Central memory CD8-positive, alpha-beta T cell (primary cell): ENCODE data around the gene BORCS6.
A peak's percentile ranks its signal among the peaks of the same experiment; 100 is the strongest.
"Not testable (repeated sequence)": the region's sequence is repeated elsewhere in the genome, so short reads cannot be mapped to it uniquely, and the experiment has no call there.

Experiments
- ATAC-seq: fragments of 150-1000 bp; cut with Tn5 transposase; replicated peaks from 2 replicates; pipeline ENCODE4 v1.10.0; 2022; ENCODE audit warnings: mild to moderate bottlenecking, moderate FRiP score, moderate number of reproducible peaks; ENCODE audit not compliant: poor library complexity, severe bottlenecking; ENCODE audit errors: extremely low read depth
- DNase-seq, 2 donors: peaks; one replicate each; pipeline ENCODE4 v3.0.0; 2021; ENCODE audit warnings: low spot score in 2 of 2
- H3K27ac Mint-ChIP-seq: one replicate; pipeline ENCODE4 v1.8.0; 2022; ENCODE audit warnings: low read depth, mild to moderate bottlenecking, moderate library complexity, mixed read lengths
- H3K27me3 Mint-ChIP-seq: one replicate; pipeline ENCODE4 v1.8.0; 2022; ENCODE audit warnings: mixed read lengths
- H3K36me3 Mint-ChIP-seq: one replicate; pipeline ENCODE4 v1.8.0; 2022; ENCODE audit warnings: mild to moderate bottlenecking, moderate library complexity, mixed read lengths; ENCODE audit not compliant: insufficient read depth
- H3K4me1 Mint-ChIP-seq: one replicate; pipeline ENCODE4 v1.8.0; 2022; ENCODE audit warnings: mixed read lengths
- H3K4me3 Mint-ChIP-seq: one replicate; pipeline ENCODE4 v1.8.0; 2022; ENCODE audit warnings: mild to moderate bottlenecking, moderate library complexity, mixed read lengths
- H3K9me3 Mint-ChIP-seq: one replicate; pipeline ENCODE4 v1.8.0; 2022; ENCODE audit warnings: mixed read lengths

Gene BORCS6

GRCh38 chr17:8223356-8224126, 33.6 kb upstream of the BORCS6 start:
- Mint-ChIP-seq H3K27ac (peak overlapping the region; percentile 100), H3K36me3 (peaks cover 73% of the 10 kb centered on the region), H3K27me3 (peaks cover 32% of the 10 kb centered on the region), H3K4me3 (peak overlapping the region; percentile 97), H3K9me3 (peaks cover 6% of the 10 kb centered on the region), H3K4me1 (peaks cover 82% of the 10 kb centered on the region)
- ATAC-seq, result no peak
- no peak for DNase-seq

GRCh38 chr17:8222630-8223355, 32.8 kb upstream of the BORCS6 start:
- Mint-ChIP-seq H3K4me1 (peaks cover 79% of the 10 kb centered on the region), H3K4me3 (peak overlapping the region; percentile 97), H3K36me3 (peaks cover 68% of the 10 kb centered on the region), H3K27ac (peak overlapping the region; percentile 100), H3K9me3 (peaks cover 6% of the 10 kb centered on the region), H3K27me3 (peaks cover 32% of the 10 kb centered on the region)
- peak; percentile 88 to 96 for DNase-seq
- peak; percentile 38 for ATAC-seq

- Mint-ChIP-seq H3K27ac (peak overlapping the region; percentile 100), H3K36me3 (peaks cover 63% of the 10 kb centered on the region), H3K9me3 (peaks cover 6% of the 10 kb centered on the region), H3K4me3 (peak overlapping the region; percentile 97), H3K4me1 (peaks cover 74% of the 10 kb centered on the region), H3K27me3 (peaks cover 32% of the 10 kb centered on the region)
- ATAC-seq (peak; percentile 31), DNase-seq (no peak)
Measured at GRCh38 chr17:8222380-8222629, 32.3 kb upstream of the BORCS6 start.

GRCh38 chr17:8221663-8222379, 31.8 kb upstream of the BORCS6 start:
- Mint-ChIP-seq H3K4me1 (peaks cover 70% of the 10 kb centered on the region), H3K36me3 (peaks cover 58% of the 10 kb centered on the region), H3K4me3 (peak overlapping the region; percentile 97), H3K27ac (peak overlapping the region; percentile 100), H3K27me3 (peaks cover 30% of the 10 kb centered on the region), H3K9me3 (peaks cover under 1% of the 10 kb centered on the region)
- peak; percentile 95 to 97 for DNase-seq
- ATAC-seq, result peak; percentile 66

GRCh38 chr17:8220783-8221662, 31.0 kb upstream of the BORCS6 start:
- peaks cover 50% of the 10 kb centered on the region for H3K36me3 Mint-ChIP-seq
- peak overlapping the region; percentile 97 for H3K4me3 Mint-ChIP-seq
- DNase-seq, result peak; percentile 87 to 95
- ATAC-seq, result peak; percentile 28
- H3K27me3 Mint-ChIP-seq, result peaks cover 22% of the 10 kb centered on the region
- peak overlapping the region; percentile 100 for H3K27ac Mint-ChIP-seq
- no peaks in the 10 kb centered on the region for H3K9me3 Mint-ChIP-seq
- peaks cover 62% of the 10 kb centered on the region for H3K4me1 Mint-ChIP-seq

GRCh38 chr17:8214000-8214399, 24.0 kb upstream of the BORCS6 start:
- H3K4me3 Mint-ChIP-seq, ATAC-seq, H3K9me3 Mint-ChIP-seq, DNase-seq, H3K36me3 Mint-ChIP-seq, H3K27ac Mint-ChIP-seq, H3K27me3 Mint-ChIP-seq: not testable (repeated sequence)
- peaks cover 24% of the 10 kb centered on the region for H3K4me1 Mint-ChIP-seq

GRCh38 chr17:8212312-8213180, 22.6 kb upstream of the BORCS6 start:
- peaks cover 19% of the 10 kb centered on the region for H3K4me1 Mint-ChIP-seq
- no peak overlapping the region for H3K27ac Mint-ChIP-seq
- no peaks in the 10 kb centered on the region for H3K27me3 Mint-ChIP-seq
- peaks cover 9% of the 10 kb centered on the region for H3K36me3 Mint-ChIP-seq
- H3K4me3 Mint-ChIP-seq, result no peak overlapping the region
- no peak for ATAC-seq
- no peaks in the 10 kb centered on the region for H3K9me3 Mint-ChIP-seq
- no peak for DNase-seq

- peaks cover 9% of the 10 kb centered on the region for H3K36me3 Mint-ChIP-seq
- no peaks in the 10 kb centered on the region for H3K9me3 Mint-ChIP-seq
- no peaks in the 10 kb centered on the region for H3K27me3 Mint-ChIP-seq
- DNase-seq (no peak), ATAC-seq (peak; percentile 31)
- H3K4me3 Mint-ChIP-seq, result peak overlapping the region; percentile 92
- peaks cover 19% of the 10 kb centered on the region for H3K4me1 Mint-ChIP-seq
- H3K27ac Mint-ChIP-seq, result peak overlapping the region; percentile 93
Measured at GRCh38 chr17:8210761-8211458, 20.9 kb upstream of the BORCS6 start.

- peak; percentile 99 for ATAC-seq
- Mint-ChIP-seq H3K4me1 (peaks cover 19% of the 10 kb centered on the region), H3K27ac (peak within 1 kb of the TSS; percentile 93), H3K4me3 (peak within 1 kb of the TSS; percentile 92), H3K36me3 (peaks cover 9% of the 10 kb centered on the region), H3K27me3 (no peaks in the 10 kb centered on the region), H3K9me3 (no peaks in the 10 kb centered on the region)
- DNase-seq, result peak; percentile 86
Measured at GRCh38 chr17:8209907-8210760, 20.2 kb upstream of the BORCS6 start, which contains the start of gene AURKB. Gene AURKB, minus strand, starts transcription at chr17:8210575. Its CDS starts 351 bp downstream, at chr17:8210224.

- ATAC-seq, result no peak
- no peak overlapping the region for H3K4me3 Mint-ChIP-seq
- H3K27me3 Mint-ChIP-seq, result no peaks in the 10 kb centered on the region
- no peak overlapping the region for H3K27ac Mint-ChIP-seq
- DNase-seq, result no peak
- H3K9me3 Mint-ChIP-seq, result no peaks in the 10 kb centered on the region
- H3K4me1 Mint-ChIP-seq, result peaks cover 18% of the 10 kb centered on the region
- peaks cover 12% of the 10 kb centered on the region for H3K36me3 Mint-ChIP-seq
Measured at GRCh38 chr17:8206536-8206935, 16.6 kb upstream of the BORCS6 start.
